ENCODE results near the gene THBD.

THBD gene

GRCh38 chr20:23009636-23010035, 39.8 kb downstream of the THBD start:
- H4K20me1 ChIP-seq (ENCODE audit: insufficient read depth, low read length), result no peaks in the 10 kb centered on the region
- H2AFZ ChIP-seq (ENCODE audit: low read length), result no peak overlapping the region
- H3F3A ChIP-seq (ENCODE audit: insufficient read depth, low read length), result no peaks in the 10 kb centered on the region
- H3K27ac ChIP-seq (ENCODE audit: low read depth, low read length, poor library complexity, severe bottlenecking), result no peak overlapping the region
- no peaks in the 10 kb centered on the region for H3K4me1 ChIP-seq (ENCODE audit: insufficient read depth, low read length, severe bottlenecking)
- H3K4me3 ChIP-seq (ENCODE audit: low read depth, low read length, poor library complexity, severe bottlenecking), result no peak overlapping the region
- H3K36me3 ChIP-seq (ENCODE audit: insufficient read depth, low read length), result no peaks in the 10 kb centered on the region
- H3K79me2 ChIP-seq (ENCODE audit: insufficient read depth, low read length), result no peaks in the 10 kb centered on the region
- H3K9me3 ChIP-seq (ENCODE audit: low read length), result no peaks in the 10 kb centered on the region
- H3K4me2 ChIP-seq (ENCODE audit: low read length), result no peak overlapping the region
- H3K27me3 ChIP-seq (ENCODE audit: insufficient read depth, low read length), result no peaks in the 10 kb centered on the region
- no peaks in the 10 kb centered on the region for H3K9me2 ChIP-seq (ENCODE audit: low read depth, low read length)
- TF ChIP-seq CTCF (IDR thresholded peaks at IDR 0.05; ENCODE audit: low read length), result no peak
- no peak for TF ChIP-seq EZH2 (IDR thresholded peaks at IDR 0.05; ENCODE audit: borderline replicate concordance, low read length)
- H3K9ac ChIP-seq (ENCODE audit: low read length), result no peak overlapping the region

DNA sequence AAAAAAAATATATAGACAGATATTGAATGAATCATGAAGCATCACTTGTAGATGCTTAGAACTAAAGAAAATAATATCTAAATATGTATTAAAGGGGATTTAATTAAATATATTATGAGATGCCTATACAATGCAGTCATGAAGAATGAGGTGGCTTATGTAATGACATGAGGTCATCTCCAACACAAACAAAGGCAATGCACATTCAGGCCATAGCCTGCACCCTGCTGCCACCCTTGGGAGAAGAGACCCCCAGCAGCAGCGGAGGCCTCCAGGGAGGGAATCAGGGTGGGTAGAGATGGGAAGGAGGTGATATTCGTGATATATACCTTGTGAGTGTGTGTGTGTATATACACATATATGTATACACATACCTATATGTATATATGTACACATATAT, 40.8 kb downstream of the THBD start:
- H3K27ac ChIP-seq (ENCODE audit: low read depth, low read length, poor library complexity, severe bottlenecking), result no peak overlapping the region
- H3K9ac ChIP-seq (ENCODE audit: low read length), result no peak overlapping the region
- no peak overlapping the region for H2AFZ ChIP-seq (ENCODE audit: low read length)
- no peaks in the 10 kb centered on the region for H3K9me3 ChIP-seq (ENCODE audit: low read length)
- H3K4me1 ChIP-seq (ENCODE audit: insufficient read depth, low read length, severe bottlenecking), result no peaks in the 10 kb centered on the region
- TF ChIP-seq EZH2 (IDR thresholded peaks at IDR 0.05; ENCODE audit: borderline replicate concordance, low read length), result no peak
- no peak for TF ChIP-seq CTCF (IDR thresholded peaks at IDR 0.05; ENCODE audit: low read length)
- no peak overlapping the region for H3K4me2 ChIP-seq (ENCODE audit: low read length)
- no peak overlapping the region for H3K4me3 ChIP-seq (ENCODE audit: low read depth, low read length, poor library complexity, severe bottlenecking)
- no peaks in the 10 kb centered on the region for H3K79me2 ChIP-seq (ENCODE audit: insufficient read depth, low read length)
- no peaks in the 10 kb centered on the region for H3K27me3 ChIP-seq (ENCODE audit: insufficient read depth, low read length)
- no peaks in the 10 kb centered on the region for H3K36me3 ChIP-seq (ENCODE audit: insufficient read depth, low read length)
- no peaks in the 10 kb centered on the region for H3F3A ChIP-seq (ENCODE audit: insufficient read depth, low read length)
- H3K9me2 ChIP-seq (ENCODE audit: low read depth, low read length), result no peaks in the 10 kb centered on the region
- H4K20me1 ChIP-seq (ENCODE audit: insufficient read depth, low read length), result no peaks in the 10 kb centered on the region

DNA sequence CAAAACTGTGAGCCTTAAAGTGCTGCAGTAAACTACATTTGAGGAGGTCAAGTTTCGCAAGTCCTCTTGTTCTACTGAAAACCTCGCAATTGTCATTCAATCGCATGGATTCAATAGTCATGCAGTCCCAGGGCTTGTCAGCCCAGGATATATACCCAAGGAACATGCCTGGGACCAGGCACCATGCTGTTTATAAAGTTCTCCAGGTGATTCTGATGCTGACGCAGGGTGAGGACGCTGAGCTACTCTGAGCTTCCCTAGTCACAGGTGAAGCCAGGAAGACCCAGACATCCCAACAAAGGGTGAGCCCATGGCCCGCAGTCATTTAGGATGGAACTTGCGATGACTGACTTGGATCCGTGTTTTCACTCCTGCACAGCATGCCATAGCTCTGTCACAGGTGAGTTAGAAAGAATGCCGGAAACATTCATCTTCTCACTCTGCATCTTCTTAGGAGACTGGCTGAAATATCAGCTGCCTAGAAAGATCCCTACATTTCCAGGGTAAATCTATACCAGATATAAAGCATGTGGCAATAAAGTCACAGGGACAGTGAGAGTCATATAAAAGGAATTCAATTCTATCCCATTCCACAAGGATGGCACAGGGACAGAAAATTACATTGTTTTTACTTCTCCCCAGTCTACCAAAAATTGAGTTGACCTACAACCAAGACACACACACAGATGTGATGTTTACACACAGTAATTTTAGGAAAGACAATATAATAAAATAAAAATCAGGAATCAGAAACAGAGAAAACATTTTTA, 41.4 kb downstream of the THBD start:
- Histone ChIP-seq H3K9me3 (ENCODE audit: low read length) (no peaks in the 10 kb centered on the region), H3K9me2 (ENCODE audit: low read depth, low read length) (no peaks in the 10 kb centered on the region), H3K4me1 (ENCODE audit: insufficient read depth, low read length, severe bottlenecking) (no peaks in the 10 kb centered on the region), H4K20me1 (ENCODE audit: insufficient read depth, low read length) (no peaks in the 10 kb centered on the region), H3K27me3 (ENCODE audit: insufficient read depth, low read length) (no peaks in the 10 kb centered on the region), H3K4me3 (ENCODE audit: low read depth, low read length, poor library complexity, severe bottlenecking) (no peak overlapping the region), H3F3A (ENCODE audit: insufficient read depth, low read length) (no peaks in the 10 kb centered on the region), H3K36me3 (ENCODE audit: insufficient read depth, low read length) (no peaks in the 10 kb centered on the region), H3K79me2 (ENCODE audit: insufficient read depth, low read length) (no peaks in the 10 kb centered on the region), H2AFZ (ENCODE audit: low read length) (no peak overlapping the region), H3K27ac (ENCODE audit: low read depth, low read length, poor library complexity, severe bottlenecking) (no peak overlapping the region), H3K4me2 (ENCODE audit: low read length) (no peak overlapping the region), H3K9ac (ENCODE audit: low read length) (no peak overlapping the region)
- no peak for TF ChIP-seq EZH2 (IDR thresholded peaks at IDR 0.05; ENCODE audit: borderline replicate concordance, low read length)

- Histone ChIP-seq H3K9ac (ENCODE audit: low read length) (no peak overlapping the region), H3K9me2 (ENCODE audit: low read depth, low read length) (no peaks in the 10 kb centered on the region), H3K27me3 (ENCODE audit: insufficient read depth, low read length) (no peaks in the 10 kb centered on the region), H2AFZ (ENCODE audit: low read length) (no peak overlapping the region), H3K4me2 (ENCODE audit: low read length) (no peak overlapping the region), H3K4me1 (ENCODE audit: insufficient read depth, low read length, severe bottlenecking) (no peaks in the 10 kb centered on the region), H3K4me3 (ENCODE audit: low read depth, low read length, poor library complexity, severe bottlenecking) (no peak overlapping the region), H3K36me3 (ENCODE audit: insufficient read depth, low read length) (no peaks in the 10 kb centered on the region), H3F3A (ENCODE audit: insufficient read depth, low read length) (no peaks in the 10 kb centered on the region), H4K20me1 (ENCODE audit: insufficient read depth, low read length) (no peaks in the 10 kb centered on the region), H3K79me2 (ENCODE audit: insufficient read depth, low read length) (no peaks in the 10 kb centered on the region), H3K9me3 (ENCODE audit: low read length) (no peaks in the 10 kb centered on the region), H3K27ac (ENCODE audit: low read depth, low read length, poor library complexity, severe bottlenecking) (no peak overlapping the region)
- no peak for TF ChIP-seq EZH2 (IDR thresholded peaks at IDR 0.05; ENCODE audit: borderline replicate concordance, low read length)
- no peak for TF ChIP-seq CTCF (IDR thresholded peaks at IDR 0.05; ENCODE audit: low read length)
Observed at GRCh38 chr20:23007462-23007861, 42.0 kb downstream of the THBD start.
